ENCODE measurements around the gene PCDHGA9. TPM values are rescaled to one million over a fixed set of nuclear protein-coding genes. Genes with fewer than 3 reads are reported as not detected.
"Not testable (repeated sequence)": the region's sequence is repeated elsewhere in the genome, so short reads cannot be mapped to it uniquely, and the experiment has no call there.

Gene PCDHGA9
- total and polyA plus RNA-seq, 11 donors, result 1.3 to 9.6 (median 5.3) TPM

GRCh38 chr5:141374627-141375026 is 28.0 kb upstream of the PCDHGA9 start:
- Histone ChIP-seq H3K27ac (no peak overlapping the region), H3K36me3 (peaks cover 0 to 36% (median 0%) of the 10 kb centered on the region in 9 donors), H3K9me3 (peaks cover 0 to 99% (median 64%) of the 10 kb centered on the region in 12 donors), H3K4me3 (no peak overlapping the region), H3K27me3 (peaks cover 0 to 29% (median 0%) of the 10 kb centered on the region in 9 donors), H3K4me1 (peaks cover 0 to 29% (median 0%) of the 10 kb centered on the region in 12 donors)
- WGBS, 4 donors, result 51 to 63% (median 56%) methylated on average over 14 of the region's 14 CpGs
- DNase-seq (peak in 1 of 5 donors; percentile 55), ATAC-seq (peak in 2 of 4 donors; percentile 65 to 68)
- TF ChIP-seq CTCF (IDR thresholded peaks at IDR 0.05), result no peak
- no peak for TF ChIP-seq POLR2A (IDR thresholded peaks at IDR 0.05)
- intact Hi-C loops (cut with DNase I), result no loop called here

- peaks cover 0 to 23% (median 0%) of the 10 kb centered on the region in 12 donors for H3K4me1 ChIP-seq
- H3K27ac ChIP-seq; ATAC-seq; intact Hi-C loops (cut with DNase I); DNase-seq; H3K4me3 ChIP-seq: not testable (repeated sequence)
- TF ChIP-seq CTCF (IDR thresholded peaks at IDR 0.05), result peak in 1 of 12 donors; percentile 9
- H3K27me3 ChIP-seq, result peaks cover 0 to 23% (median 0%) of the 10 kb centered on the region in 9 donors
- WGBS, 4 donors, result 56 to 92% (median 61%) methylated on average over 12 to 43 of the region's 48 CpGs
- peaks cover 0 to 99% (median 64%) of the 10 kb centered on the region in 12 donors for H3K9me3 ChIP-seq
- peaks cover 0 to 36% (median 0%) of the 10 kb centered on the region in 9 donors for H3K36me3 ChIP-seq
These were observed 27.0 kb upstream of the PCDHGA9 start for GRCh38 chr5:141375444-141376155.

- DNase-seq (no peak), ATAC-seq (peak in 3 of 4 donors; percentile 26 to 45 (median 27))
- TF ChIP-seq CTCF (IDR thresholded peaks at IDR 0.05) (peak in 4 of 12 donors; percentile 16 to 31 (median 24)), POLR2A (IDR thresholded peaks at IDR 0.05) (no peak)
- peaks cover 0 to 23% (median 0%) of the 10 kb centered on the region in 9 donors for H3K27me3 ChIP-seq
- peaks cover 0 to 4% (median 0%) of the 10 kb centered on the region in 12 donors for H3K4me1 ChIP-seq
- peak within 1 kb of the TSS in 9 of 12 donors; percentile 20 to 40 (median 32) for H3K4me3 ChIP-seq
- H3K9me3 ChIP-seq, result peaks cover 0 to 100% (median 50%) of the 10 kb centered on the region in 12 donors
- intact Hi-C loops (cut with DNase I), result no loop called here
- 20 to 39% (median 23%) methylated on average over 37 of the region's 37 CpGs for WGBS, 4 donors
- H3K36me3 ChIP-seq, result peaks cover 0 to 33% (median 0%) of the 10 kb centered on the region in 9 donors
- H3K27ac ChIP-seq, result no peak within 1 kb of the TSS
These were observed 19.9 kb upstream of the PCDHGA9 start, which contains the start of gene PCDHGA7 for GRCh38 chr5:141382469-141383294. Gene PCDHGA7, plus strand, starts transcription at chr5:141382742. Its CDS starts 158 bp downstream, at chr5:141382900.
